ENCODE measurements around the gene ENDOU.

GRCh38 chr12:47740606-47741339, 15.5 kb upstream of the ENDOU start:
- TF ChIP-seq CTCF (IDR thresholded peaks at IDR 0.05) (no peak), POLR2A (IDR thresholded peaks at IDR 0.05) (no peak), POLR2AphosphoS5 (IDR thresholded peaks at IDR 0.05) (no peak)
